22Rv1 (cell line): ENCODE measurements around the gene CDKN1B.

Experiments
- H3K27ac ChIP-seq: fragments of 450-650 bp; 2 replicates; pipeline ENCODE4 v1.5.1; 2017
- CTCF ChIP-seq: fragments of 450-650 bp; IDR thresholded peaks from 2 replicates; pipeline ENCODE4 v1.5.1; 2017; ENCODE audit warnings: mild to moderate bottlenecking
- ZFX ChIP-seq: fragments of 450-650 bp; IDR thresholded peaks from 2 replicates; pipeline ENCODE4 v1.6.1; 2017; ENCODE audit warnings: antibody characterized with exemption, borderline replicate concordance

The CDKN1B gene

GRCh38 chr12:12716793-12717585 is at the start of gene CDKN1B:
Gene CDKN1B (plus strand): TSS chr12:12717368. CDS start chr12:12717840, 472 bp downstream.
- peak within 1 kb of the TSS; percentile 100 for H3K27ac ChIP-seq

GRCh38 chr12:12668005-12668404 is 49.2 kb upstream of the CDKN1B start:
- TF ChIP-seq CTCF (no peak), ZFX (no peak)
- H3K27ac ChIP-seq = no peak overlapping the region

More at GRCh38 chr12:12716793-12717585, at the start of gene CDKN1B:
- no peak for TF ChIP-seq CTCF
- no peak for TF ChIP-seq ZFX

GRCh38 chr12:12669020-12669419 is 48.1 kb upstream of the CDKN1B start:
- no peak overlapping the region for H3K27ac ChIP-seq
- TF ChIP-seq CTCF (no peak), ZFX (no peak)

GRCh38 chr12:12671850-12672660 is 45.1 kb upstream of the CDKN1B start:
- TF ChIP-seq CTCF (no peak), ZFX (no peak)
- H3K27ac ChIP-seq = no peak overlapping the region

GRCh38 chr12:12673296-12673695 is 43.9 kb upstream of the CDKN1B start:
- TF ChIP-seq CTCF (no peak), ZFX (no peak)
- no peak overlapping the region for H3K27ac ChIP-seq

GRCh38 chr12:12676605-12677004 is 40.6 kb upstream of the CDKN1B start:
- TF ChIP-seq CTCF = no peak
- no peak for TF ChIP-seq ZFX
- no peak overlapping the region for H3K27ac ChIP-seq
